Transverse colon (tissue), 4 donors: ENCODE data around the gene XXYLT1.

Experiments used
- EP300 ChIP-seq: sonication (generic); formaldehyde crosslinking; IDR thresholded peaks from one replicate; pipeline ENCODE4 v1.6.1; 2017; ENCODE audit warnings: antibody characterized with exemption, low read depth
- POLR2A ChIP-seq: fragments of 450-650 bp; IDR thresholded peaks from one replicate; pipeline ENCODE4 v1.6.1; 2016; ENCODE audit warnings: antibody characterized with exemption, mild to moderate bottlenecking, moderate library complexity
- POLR2AphosphoS5 ChIP-seq, 3 donors: sonication (generic); formaldehyde crosslinking; IDR thresholded peaks; one replicate each; pipeline ENCODE4 v1.6.1; 2016; ENCODE audit warnings: antibody characterized with exemption in 3 of 3
- TF ChIP-seq, protein P1 (sequence below), 5 experiments: fragments of 200-600 bp in 3 of 5; fragments of 450-650 bp in 2 of 5; sonication (generic) in 3 of 5; IDR thresholded peaks; 1 replicate in 2 of 5; 2 replicates in 3 of 5; pipeline ENCODE4 v1.5.1; 2016 to 2017; ENCODE audit warnings: antibody characterized with exemption in 5 of 5, inconsistent platforms in 3 of 5, mild to moderate bottlenecking in 2 of 5, moderate library complexity in 1 of 5

DNA sequence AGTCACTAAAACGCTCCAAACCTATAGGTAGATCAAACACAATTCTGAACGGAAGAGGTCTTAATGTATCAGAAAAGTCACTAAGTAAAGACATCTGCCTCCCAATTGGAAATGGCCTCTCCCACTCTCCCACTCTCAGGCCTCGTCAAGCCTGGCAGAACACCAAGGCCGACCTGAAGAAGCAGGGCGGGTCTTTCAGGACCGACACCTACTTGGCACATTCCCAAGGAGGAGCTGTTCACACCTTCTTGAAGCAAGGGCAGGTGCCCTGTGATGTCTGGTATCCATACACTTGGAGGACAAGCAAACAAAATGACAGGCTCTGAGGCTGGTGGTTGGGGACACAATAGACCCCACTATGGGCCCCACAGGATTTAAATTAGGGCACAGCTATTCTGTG is 30.0 kb downstream of the XXYLT1 start:
- TF ChIP-seq EP300 (no peak), POLR2AphosphoS5 (IDR thresholded peaks at IDR 0.05) (no peak), POLR2A (no peak)
- TF ChIP-seq, protein P1, sequence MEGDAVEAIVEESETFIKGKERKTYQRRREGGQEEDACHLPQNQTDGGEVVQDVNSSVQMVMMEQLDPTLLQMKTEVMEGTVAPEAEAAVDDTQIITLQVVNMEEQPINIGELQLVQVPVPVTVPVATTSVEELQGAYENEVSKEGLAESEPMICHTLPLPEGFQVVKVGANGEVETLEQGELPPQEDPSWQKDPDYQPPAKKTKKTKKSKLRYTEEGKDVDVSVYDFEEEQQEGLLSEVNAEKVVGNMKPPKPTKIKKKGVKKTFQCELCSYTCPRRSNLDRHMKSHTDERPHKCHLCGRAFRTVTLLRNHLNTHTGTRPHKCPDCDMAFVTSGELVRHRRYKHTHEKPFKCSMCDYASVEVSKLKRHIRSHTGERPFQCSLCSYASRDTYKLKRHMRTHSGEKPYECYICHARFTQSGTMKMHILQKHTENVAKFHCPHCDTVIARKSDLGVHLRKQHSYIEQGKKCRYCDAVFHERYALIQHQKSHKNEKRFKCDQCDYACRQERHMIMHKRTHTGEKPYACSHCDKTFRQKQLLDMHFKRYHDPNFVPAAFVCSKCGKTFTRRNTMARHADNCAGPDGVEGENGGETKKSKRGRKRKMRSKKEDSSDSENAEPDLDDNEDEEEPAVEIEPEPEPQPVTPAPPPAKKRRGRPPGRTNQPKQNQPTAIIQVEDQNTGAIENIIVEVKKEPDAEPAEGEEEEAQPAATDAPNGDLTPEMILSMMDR (IDR thresholded peaks at IDR 0.05) = no peak
